Esophagus squamous epithelium (tissue), 5 donors: ENCODE results near the gene DPH7. TPM values are rescaled to one million over a fixed set of nuclear protein-coding genes. Genes with fewer than 3 reads are reported as not detected.

Experiments used
- DNase-seq: peaks from one replicate; lab custom pipeline; 2025; lab: John Stamatoyannopoulos, UW
- H3K27ac ChIP-seq, 4 donors: fragments of 200-600 bp; sonication (generic); one replicate each; pipeline ENCODE4 v1.5.1; 2016 to 2019; ENCODE audit warnings: mild to moderate bottlenecking in 1 of 4
- H3K27me3 ChIP-seq, 4 donors: fragments of 200-600 bp; sonication (generic); 1 replicate in 3 of 4; 2 replicates in 1 of 4; pipeline versions ENCODE4 v1.5.1 to v1.6.0; 2017 to 2021; ENCODE audit warnings: antibody characterized with exemption in 1 of 4
- H3K36me3 ChIP-seq, 3 donors: fragments of 200-600 bp; sonication (generic); one replicate each; pipeline ENCODE4 v1.5.1; 2016 to 2019
- H3K4me1 ChIP-seq, 3 donors: fragments of 200-600 bp; sonication (generic); one replicate each; pipeline ENCODE4 v1.5.1; 2017 to 2019
- H3K4me3 ChIP-seq, 4 donors: fragments of 200-600 bp; sonication (generic); 1 replicate in 3 of 4; 2 replicates in 1 of 4; pipeline ENCODE4 v1.5.1; 2016 to 2019; ENCODE audit warnings: mild to moderate bottlenecking in 2 of 4, moderate library complexity in 1 of 4
- H3K9me3 ChIP-seq, 3 donors: fragments of 200-600 bp; sonication (generic); one replicate each; pipeline ENCODE4 v1.5.1; 2016 to 2019
- POLR2A ChIP-seq, 4 donors: fragments of 450-650 bp; IDR thresholded peaks; one replicate each; pipeline ENCODE4 v1.6.1; 2017; ENCODE audit warnings: antibody characterized with exemption in 4 of 4, mild to moderate bottlenecking in 4 of 4, moderate library complexity in 3 of 4
- WGBS, 2 donors: methylation state at CpG; one replicate each; pipeline ENCODE4 v1.1.5; 2018; 5-methylcytosine and 5-hydroxymethylcytosine counted together
- intact Hi-C: fragments of 100-400 bp; cut with DNase I; formaldehyde crosslinking; loops from one replicate; pipeline ENCODE4 v1.15.0; 2022
- total RNA-seq, 4 donors: library from RNA; depleted of rRNA; stranded (reverse); fragments of >200 nt; gene quantifications; one replicate each; pipeline ENCODE4 v1.1.0, GENCODE V29; 2016
- TF ChIP-seq, protein P1 (sequence below), 6 experiments: fragments of 450-650 bp in 4 of 6; fragments of 200-600 bp in 2 of 6; sonication (generic) in 2 of 6; IDR thresholded peaks; one replicate each; pipeline ENCODE4 v1.5.1; 2016 to 2019; ENCODE audit warnings: antibody characterized with exemption in 6 of 6, mild to moderate bottlenecking in 4 of 6, moderate library complexity in 4 of 6
- donor health status: DM: yes; HTN: yes; CAD: no.

The DPH7 gene
- total RNA-seq, 4 donors from 2014 or later, result 13.4 to 32.2 (median 21.7) TPM

DNA sequence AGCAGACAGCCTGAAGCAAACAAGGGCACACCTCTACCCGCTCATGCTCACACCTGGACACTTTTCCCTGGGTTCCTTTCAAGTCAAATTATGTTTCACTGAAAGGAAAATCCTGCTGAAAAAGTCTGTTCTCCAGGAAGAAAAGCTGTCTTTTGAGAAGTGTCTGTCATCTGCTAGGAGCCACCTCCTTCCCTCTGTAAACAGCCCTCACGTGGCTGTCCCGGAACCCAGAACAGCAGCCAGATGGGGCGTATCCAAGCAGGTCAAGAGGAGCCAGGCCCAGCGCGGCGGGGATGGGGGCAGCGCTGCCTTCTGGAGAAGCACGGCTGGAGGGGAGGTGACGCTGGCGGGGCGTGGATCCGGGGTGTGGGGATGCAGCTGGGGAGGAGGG lies 28.5 kb downstream of the DPH7 start, which contains the start of gene PNPLA7:
Gene PNPLA7 (minus strand): TSS at position 172 of the 391 bp plus-strand sequence. CDS start 205 bp downstream, outside the sequence.
- Histone ChIP-seq H3K9me3 (no peaks in the 10 kb centered on the region), H3K4me1 (peaks cover 13 to 59% (median 14%) of the 10 kb centered on the region in 3 donors), H3K27me3 (no peaks in the 10 kb centered on the region), H3K27ac (peak within 1 kb of the TSS; percentile 83 to 98 (median 94)), H3K4me3 (peak within 1 kb of the TSS; percentile 61 to 97 (median 94)), H3K36me3 (peaks cover 0 to 19% (median 5%) of the 10 kb centered on the region in 3 donors)
- TF ChIP-seq POLR2A (IDR thresholded peaks at IDR 0.05), result peak in 2 of 4 donors; percentile 14 to 42
- TF ChIP-seq, protein P1, sequence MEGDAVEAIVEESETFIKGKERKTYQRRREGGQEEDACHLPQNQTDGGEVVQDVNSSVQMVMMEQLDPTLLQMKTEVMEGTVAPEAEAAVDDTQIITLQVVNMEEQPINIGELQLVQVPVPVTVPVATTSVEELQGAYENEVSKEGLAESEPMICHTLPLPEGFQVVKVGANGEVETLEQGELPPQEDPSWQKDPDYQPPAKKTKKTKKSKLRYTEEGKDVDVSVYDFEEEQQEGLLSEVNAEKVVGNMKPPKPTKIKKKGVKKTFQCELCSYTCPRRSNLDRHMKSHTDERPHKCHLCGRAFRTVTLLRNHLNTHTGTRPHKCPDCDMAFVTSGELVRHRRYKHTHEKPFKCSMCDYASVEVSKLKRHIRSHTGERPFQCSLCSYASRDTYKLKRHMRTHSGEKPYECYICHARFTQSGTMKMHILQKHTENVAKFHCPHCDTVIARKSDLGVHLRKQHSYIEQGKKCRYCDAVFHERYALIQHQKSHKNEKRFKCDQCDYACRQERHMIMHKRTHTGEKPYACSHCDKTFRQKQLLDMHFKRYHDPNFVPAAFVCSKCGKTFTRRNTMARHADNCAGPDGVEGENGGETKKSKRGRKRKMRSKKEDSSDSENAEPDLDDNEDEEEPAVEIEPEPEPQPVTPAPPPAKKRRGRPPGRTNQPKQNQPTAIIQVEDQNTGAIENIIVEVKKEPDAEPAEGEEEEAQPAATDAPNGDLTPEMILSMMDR (IDR thresholded peaks at IDR 0.05), result no peak
- intact Hi-C loops, result no loop called here
- 2 to 25% methylated on average over 1 to 3 of the region's 13 CpGs for WGBS, 2 donors
- peak; percentile 41 for DNase-seq

DNA sequence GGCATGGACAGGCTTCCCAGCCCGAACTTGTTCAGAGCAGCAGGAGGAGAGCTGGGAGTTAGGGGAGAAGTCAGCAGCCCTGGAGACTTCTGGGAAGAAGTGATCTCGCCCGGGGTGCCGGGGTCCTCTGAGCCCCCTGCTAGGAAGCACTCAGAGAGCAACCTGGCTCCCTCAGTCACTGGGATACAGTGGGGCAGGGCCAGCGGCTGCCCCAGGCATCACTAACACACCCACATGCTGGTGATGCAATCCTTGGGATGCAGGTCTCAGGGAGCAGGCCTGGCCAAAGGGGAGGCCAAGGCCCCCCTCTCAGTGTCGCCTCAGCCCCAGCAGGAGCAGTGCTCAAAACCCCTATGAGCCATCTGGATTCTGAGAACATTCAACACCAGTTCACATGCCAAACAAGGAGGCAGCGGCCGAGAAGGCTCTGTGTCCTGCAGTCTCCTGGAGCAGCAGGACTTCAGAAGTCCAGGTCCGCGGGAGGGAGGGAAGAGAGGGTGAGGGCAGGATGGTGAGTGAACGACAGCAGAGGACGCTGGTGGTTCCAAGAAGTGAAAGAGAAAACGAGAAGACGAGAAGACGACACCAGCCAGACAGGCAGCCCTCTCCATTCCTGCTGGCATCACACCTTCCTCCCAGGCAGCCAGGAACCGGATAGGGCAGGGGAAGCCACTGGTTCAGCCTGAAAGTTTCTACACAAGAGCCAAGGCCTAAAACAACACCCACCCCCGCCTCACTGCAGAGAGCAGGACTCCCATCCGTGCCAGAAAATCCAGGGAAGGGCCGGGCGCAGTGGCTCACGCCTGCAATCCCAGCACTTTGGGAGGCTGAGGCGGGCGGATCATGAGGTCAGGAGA lies 30.8 kb downstream of the DPH7 start:
- DNase-seq, result no peak
- peak overlapping the region in 1 of 4 donors; percentile 5 for H3K27ac ChIP-seq

DNA sequence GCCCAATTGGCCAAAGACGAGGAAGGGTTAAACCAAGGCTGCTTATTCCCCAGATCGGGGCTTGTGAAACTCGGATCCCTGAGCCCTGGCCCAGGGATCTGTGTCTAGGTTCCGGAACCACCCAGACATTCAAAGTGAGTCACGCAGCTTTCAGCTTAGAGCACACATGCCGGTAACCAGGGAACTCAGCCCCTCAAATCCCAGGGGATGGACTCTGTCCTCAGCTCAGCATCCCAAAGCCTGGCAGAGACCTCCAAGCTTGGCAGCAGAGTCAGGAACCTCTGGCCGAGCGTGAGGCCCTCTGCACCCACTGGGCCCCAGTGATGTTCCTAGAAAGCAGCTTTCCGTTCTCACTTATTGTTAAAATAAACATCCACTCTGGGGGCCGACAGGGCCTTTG lies 33.6 kb downstream of the DPH7 start:
- intact Hi-C loops, result no loop called here
- no peak for DNase-seq
- Histone ChIP-seq H3K4me1 (peaks cover 0 to 26% (median 6%) of the 10 kb centered on the region in 3 donors), H3K36me3 (peaks cover 0 to 22% (median 0%) of the 10 kb centered on the region in 3 donors), H3K27me3 (no peaks in the 10 kb centered on the region), H3K27ac (peak overlapping the region in 2 of 4 donors; percentile 24 to 55), H3K4me3 (no peak overlapping the region), H3K9me3 (no peaks in the 10 kb centered on the region)
- WGBS, 2 donors, result 26 to 80% methylated on average over 1 to 5 of the region's 10 CpGs
- TF ChIP-seq POLR2A (IDR thresholded peaks at IDR 0.05), result no peak
- TF ChIP-seq, protein P1 (IDR thresholded peaks at IDR 0.05), result no peak

More for the DNA sequence above, 30.8 kb downstream of the DPH7 start:
- H3K36me3 ChIP-seq, result peaks cover 0 to 11% (median 0%) of the 10 kb centered on the region in 3 donors
- intact Hi-C loops, result no loop called here
- no peak overlapping the region for H3K4me3 ChIP-seq
- no peaks in the 10 kb centered on the region for H3K9me3 ChIP-seq
- no peaks in the 10 kb centered on the region for H3K27me3 ChIP-seq
- peaks cover 13 to 47% (median 13%) of the 10 kb centered on the region in 3 donors for H3K4me1 ChIP-seq
- WGBS, 2 donors, result 70 to 75% methylated on average over 9 to 12 of the region's 23 CpGs
- TF ChIP-seq POLR2A (IDR thresholded peaks at IDR 0.05), result no peak
- TF ChIP-seq, protein P1 (IDR thresholded peaks at IDR 0.05), result no peak

DNA sequence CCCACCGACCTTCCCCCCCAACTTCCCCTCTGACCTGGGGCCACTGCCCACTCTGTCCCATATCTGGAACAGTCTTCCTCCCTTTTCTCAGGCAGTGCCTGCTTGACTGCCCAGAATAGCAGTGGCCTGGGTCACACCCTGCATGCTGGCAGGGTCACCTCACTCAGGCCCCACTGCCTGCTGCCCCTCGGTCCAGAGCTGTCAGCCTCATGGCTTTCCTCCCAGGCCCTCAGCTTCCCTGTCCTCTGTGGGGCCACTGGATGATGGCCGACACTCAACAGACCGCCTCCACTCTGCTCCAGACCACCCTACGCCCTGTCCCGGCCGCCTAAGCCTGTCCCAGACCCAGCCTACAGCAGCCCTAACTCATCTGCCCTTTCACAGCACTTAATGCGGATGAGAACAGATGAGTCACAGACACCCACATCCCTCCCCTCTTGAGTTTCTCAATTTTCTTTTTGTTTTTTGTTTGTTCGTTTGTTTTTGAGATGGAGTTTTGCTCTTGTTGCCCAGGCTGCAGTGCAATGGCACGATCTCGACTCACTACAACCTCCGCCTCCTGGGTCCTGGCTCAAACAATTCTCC lies 34.5 kb downstream of the DPH7 start:
- peaks cover 0 to 25% (median 0%) of the 10 kb centered on the region in 3 donors for H3K36me3 ChIP-seq
- H3K27ac ChIP-seq, result peak overlapping the region in 2 of 4 donors; percentile 33 to 55
- DNase-seq, result no peak
- H3K9me3 ChIP-seq, result no peaks in the 10 kb centered on the region
- peaks cover 0 to 18% (median 0%) of the 10 kb centered on the region in 3 donors for H3K4me1 ChIP-seq
- intact Hi-C loops, result no loop called here
- no peaks in the 10 kb centered on the region for H3K27me3 ChIP-seq
- H3K4me3 ChIP-seq, result no peak overlapping the region
- WGBS, 2 donors, result 70 to 74% methylated on average over 12 of the region's 12 CpGs
- no peak for TF ChIP-seq POLR2A (IDR thresholded peaks at IDR 0.05)
- TF ChIP-seq, protein P1 (IDR thresholded peaks at IDR 0.05), result no peak
